SHP77 treated with DMSO at 0.1 percent for 48 hours (cell line): ENCODE results near the gene MUC6.

Source experiments
- DNase-seq: peaks from one replicate; lab custom pipeline; 2025; lab: John Stamatoyannopoulos, UW

Gene MUC6

DNA sequence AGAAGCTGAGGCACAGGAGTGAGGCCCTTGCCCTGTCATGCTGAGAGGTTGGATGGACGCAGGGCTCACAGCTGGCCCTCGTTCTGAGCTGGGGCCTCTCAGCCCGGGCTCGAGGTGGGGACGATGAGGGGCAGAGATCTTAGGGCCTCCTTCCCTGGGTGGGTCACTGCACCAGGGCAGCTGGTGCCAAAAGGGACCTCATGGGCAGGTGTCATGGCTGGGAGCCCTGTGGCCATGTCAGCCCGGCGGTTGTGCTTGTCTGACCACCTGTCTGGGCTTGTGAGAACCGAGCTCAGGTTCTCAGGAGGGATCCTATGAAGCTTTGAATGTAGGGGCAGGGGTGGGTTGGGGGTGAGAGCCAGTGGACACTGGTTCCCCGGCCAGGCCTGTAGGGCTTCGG is 1.8 kb upstream of the MUC6 start:
- no peak for DNase-seq

- DNase-seq = no peak
Observed at GRCh38 chr11:1037506-1038055, 1.1 kb upstream of the MUC6 start.

- DNase-seq = no peak
Observed at GRCh38 chr11:1036931-1037330, 413 bp upstream of the MUC6 start.

GRCh38 chr11:1035577-1036283 is 788 bp downstream of the MUC6 start:
- no peak for DNase-seq

GRCh38 chr11:1034456-1035295 is 1.8 kb downstream of the MUC6 start:
- no peak for DNase-seq

- DNase-seq = no peak
Observed at GRCh38 chr11:1034001-1034400, 2.5 kb downstream of the MUC6 start.

DNA sequence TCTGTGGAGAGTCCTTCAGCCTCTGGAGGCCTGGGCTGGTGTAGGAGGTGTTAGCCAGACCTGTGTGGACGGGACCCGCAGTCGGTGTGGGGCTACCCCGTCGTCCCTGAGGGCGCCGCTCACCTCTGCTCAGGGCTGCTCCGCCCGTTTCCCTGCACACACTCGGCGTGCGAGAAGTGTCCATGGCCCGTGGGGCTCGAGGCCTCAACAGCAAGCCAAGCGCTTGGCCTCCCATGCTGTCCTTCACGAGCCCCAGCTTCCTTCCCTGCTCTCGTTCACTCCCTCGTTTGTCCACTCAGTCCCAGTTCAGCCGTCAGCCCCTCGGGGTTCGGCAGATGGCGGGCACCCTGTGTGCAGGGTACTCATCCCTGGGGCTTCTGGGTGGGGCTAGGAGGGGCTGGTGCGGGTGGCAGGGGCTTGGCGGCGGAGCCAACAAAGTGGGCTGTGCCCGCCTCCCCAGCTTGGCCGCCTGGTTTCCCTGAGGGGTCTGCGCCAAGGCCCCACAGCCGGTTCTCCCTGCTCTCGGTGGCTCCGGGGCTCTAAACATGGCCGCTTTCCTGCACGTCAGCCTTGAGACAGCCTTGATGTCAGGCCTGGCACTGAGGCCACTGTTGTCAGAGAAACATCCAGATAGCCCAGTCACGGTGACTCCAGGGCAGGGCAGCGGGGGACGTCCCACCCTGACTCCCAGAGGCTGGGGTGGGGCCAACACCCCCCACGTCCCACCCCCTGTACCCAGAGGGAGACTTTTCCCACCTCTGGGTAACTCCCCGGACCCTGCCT is 3.3 kb downstream of the MUC6 start:
- DNase-seq = no peak

- no peak for DNase-seq
Observed at GRCh38 chr11:1032310-1032891, 4.1 kb downstream of the MUC6 start.

- DNase-seq = no peak
Observed at GRCh38 chr11:1031121-1031899, 5.2 kb downstream of the MUC6 start.

- DNase-seq = no peak
Observed at GRCh38 chr11:1030556-1030955, 6.0 kb downstream of the MUC6 start.

DNA sequence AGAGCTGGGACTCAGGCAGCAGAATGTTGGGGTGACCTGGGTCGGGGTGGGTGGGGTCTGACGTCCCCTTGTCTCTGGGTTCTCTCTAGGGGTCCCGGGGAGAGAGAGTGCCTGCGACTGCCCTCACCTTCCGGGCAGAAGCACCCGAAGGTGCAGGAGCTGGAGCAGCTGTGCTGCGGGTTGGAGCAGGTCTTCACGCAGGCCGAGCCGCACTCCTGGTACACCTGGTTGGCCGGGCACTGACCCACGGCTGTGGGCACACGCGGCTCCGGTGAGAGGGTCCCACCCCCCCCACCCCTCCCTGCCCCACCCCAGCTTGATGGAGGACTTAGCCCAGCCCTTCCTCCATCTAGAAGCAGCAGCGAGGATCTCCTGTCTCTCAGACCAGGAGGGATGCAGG is 6.4 kb downstream of the MUC6 start:
- no peak for DNase-seq

- DNase-seq = no peak
Observed at GRCh38 chr11:1029654-1030053, 6.9 kb downstream of the MUC6 start.

DNA sequence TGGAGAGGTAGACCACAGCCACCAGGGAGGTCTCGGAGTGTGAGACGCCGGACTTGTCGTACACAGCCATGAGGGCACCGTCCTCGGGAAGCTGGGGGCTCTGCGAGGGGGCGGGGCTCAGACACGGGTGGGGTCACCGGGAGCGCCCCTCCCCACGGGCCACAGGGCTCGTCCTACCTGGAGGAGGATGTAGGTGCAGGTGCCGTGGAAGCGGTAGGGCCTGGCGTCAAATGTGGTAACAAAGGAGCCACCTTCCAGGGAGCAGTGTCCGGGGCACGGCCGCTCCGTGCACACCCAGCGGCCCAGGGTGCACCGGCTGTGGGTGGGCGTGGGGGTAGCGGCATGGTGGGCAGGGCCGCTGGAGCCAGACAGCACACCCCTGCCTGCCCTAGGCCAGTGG is 7.5 kb downstream of the MUC6 start:
- no peak for DNase-seq

GRCh38 chr11:1028616-1029015 is 7.9 kb downstream of the MUC6 start:
- DNase-seq = no peak

DNA sequence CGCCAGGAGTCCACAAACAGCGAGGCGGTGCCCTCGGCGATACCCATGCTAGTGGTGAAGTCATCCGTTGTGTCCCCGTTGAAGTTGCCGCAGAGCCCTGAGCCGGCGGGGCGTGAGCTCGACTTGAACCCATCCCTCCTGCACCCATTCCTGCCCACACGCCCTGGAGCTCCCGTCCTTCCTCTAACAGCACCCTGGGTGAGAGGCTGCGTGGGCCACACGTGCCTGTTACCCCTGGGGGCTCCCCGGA is 8.3 kb downstream of the MUC6 start:
- DNase-seq = no peak

GRCh38 chr11:1027483-1028290 is 8.8 kb downstream of the MUC6 start:
- no peak for DNase-seq

- no peak for DNase-seq
Observed at GRCh38 chr11:1026641-1027482, 9.7 kb downstream of the MUC6 start.

DNA sequence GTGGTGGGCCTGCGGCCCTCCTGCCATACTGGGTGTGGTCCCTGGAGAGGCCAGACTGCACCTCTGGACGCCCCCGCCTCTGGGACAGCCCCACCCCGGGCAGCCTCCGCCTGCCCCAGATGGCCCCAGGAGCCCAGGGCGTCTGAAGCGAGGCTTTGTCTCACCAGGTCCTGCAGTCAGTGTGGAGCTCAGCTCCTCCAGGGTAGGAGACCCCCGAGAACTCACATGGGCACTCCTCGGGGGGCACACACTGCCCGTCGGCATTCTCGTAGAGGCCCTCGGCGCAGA is 10.4 kb downstream of the MUC6 start:
- DNase-seq = no peak

- no peak for DNase-seq
Observed at GRCh38 chr11:1025410-1026162, 10.9 kb downstream of the MUC6 start.
